Panc1 (cell line): Measurements from ENCODE around the gene SV2B. TPM values are rescaled to one million over a fixed set of nuclear protein-coding genes. Genes with fewer than 3 reads are reported as not detected.

Source experiments
- ATAC-seq: fragments of 200-7000 bp; cut with Tn5 transposase; 2 replicates; pipeline ENCODE4 v1.9.1; 2020; ENCODE audit warnings: mild to moderate bottlenecking, moderate library complexity
- BruUV-seq: library from RNA; stranded (reverse); fragments of 400-500 nt; replicated peaks from 2 replicates; lab custom pipeline; 2021; lab: Mats Ljungman, UMichigan
- CTCF ChIA-PET: fragments of 300-600 bp; sonication (Branson Sonifier 250); formaldehyde crosslinking; loops from one replicate; lab custom pipeline; 2022; ENCODE audit warnings: antibody characterized with exemption; lab: Charles Lee
- POLR2A ChIA-PET: fragments of 300-600 bp; sonication (Branson Sonifier 250); formaldehyde crosslinking; loops from one replicate; lab custom pipeline; 2022; ENCODE audit warnings: antibody characterized with exemption; lab: Charles Lee
- DNase-seq: peaks from one replicate; pipeline ENCODE4 v3.0.0-alpha.2; 2010; ENCODE audit warnings: low read depth, low spot score
- H3K27ac ChIP-seq: 2 replicates; pipeline ENCODE4 v1.5.1; 2011; ENCODE audit warnings: mild to moderate bottlenecking, low read length, inconsistent platforms
- H3K27me3 ChIP-seq: fragments of 200-500 bp; sonication (Bioruptor generic); 2 replicates; pipeline ENCODE4 v1.6.0; 2014; ENCODE audit warnings: low read length, inconsistent platforms; ENCODE audit not compliant: control insufficient read depth, insufficient read depth
- H3K36me3 ChIP-seq: fragments of 200-500 bp; sonication (Bioruptor generic); 2 replicates; pipeline ENCODE4 v1.5.1; 2014; ENCODE audit warnings: inconsistent platforms, mild to moderate bottlenecking, low read length, moderate library complexity; ENCODE audit not compliant: control insufficient read depth, insufficient read depth
- H3K4me1 ChIP-seq: 2 replicates; pipeline ENCODE4 v1.5.1; 2011; ENCODE audit warnings: inconsistent platforms, mild to moderate bottlenecking, low read length, moderate library complexity; ENCODE audit not compliant: control insufficient read depth, insufficient read depth
- H3K4me3 ChIP-seq, 2 experiments: 2 replicates each; pipeline ENCODE4 v1.5.1; 2011 to 2012; ENCODE audit warnings: low read depth in 2 of 2, low read length in 2 of 2, mild to moderate bottlenecking in 2 of 2, inconsistent platforms in 1 of 2, moderate library complexity in 1 of 2
- H3K9me3 ChIP-seq: fragments of 200-500 bp; sonication (Bioruptor generic); 2 replicates; pipeline ENCODE4 v1.5.1; 2014; ENCODE audit warnings: low read depth, mild to moderate bottlenecking, inconsistent platforms, low read length, moderate library complexity; ENCODE audit not compliant: control insufficient read depth, insufficient read depth
- POLR2AphosphoS5 ChIP-seq: IDR thresholded peaks from 2 replicates; pipeline ENCODE4 v1.6.1; 2012; ENCODE audit warnings: mild to moderate bottlenecking, low read depth, low read length, moderate library complexity
- SIN3A ChIP-seq: IDR thresholded peaks from 2 replicates; pipeline ENCODE4 v1.6.1; 2012; ENCODE audit warnings: low read depth, mild to moderate bottlenecking, low read length, moderate library complexity, borderline replicate concordance; ENCODE audit not compliant: insufficient read depth
- TCF7L2 ChIP-seq: IDR thresholded peaks from 2 replicates; pipeline ENCODE4 v1.6.1; 2011; ENCODE audit warnings: mild to moderate bottlenecking, low read depth, low read length, inconsistent platforms
- in situ Hi-C: cut with HindIII; loops from 2 replicates; pipeline ENCODE4 v1.10.0; 2016; ENCODE audit warnings: low sequenced_read_pairs, low pct_unique_long_range_greater_than_20kb
- intact Hi-C: fragments of 100-400 bp; cut with micrococcal nuclease; formaldehyde crosslinking; loops from one replicate; pipeline ENCODE4 v1.10.0; 2022; ENCODE audit not compliant: unreplicated experiment
- total RNA-seq: library from RNA; stranded (reverse); gene quantifications from one replicate; pipeline ENCODE4 v1.2.1, GENCODE V29; 2021; ENCODE audit not compliant: unreplicated experiment
- TF ChIP-seq, protein P1 (sequence below): fragments of 450-650 bp; IDR thresholded peaks from 2 replicates; pipeline ENCODE4 v1.5.1; 2017; ENCODE audit warnings: mild to moderate bottlenecking
- TF ChIP-seq, protein P2 (sequence below), 2 experiments: IDR thresholded peaks; 2 replicates each; pipeline ENCODE4 v1.6.1; 2011 to 2012; ENCODE audit warnings: low read depth in 2 of 2, control low read depth in 1 of 2, low read length in 1 of 2, mild to moderate bottlenecking in 1 of 2, moderate library complexity in 1 of 2; ENCODE audit not compliant: insufficient read depth in 1 of 2

The SV2B gene
- total RNA-seq, 1 experiment from 2014 or later = not detected

GRCh38 chr15:91142106-91142744 lies 42.2 kb downstream of the SV2B start:
- H3K27ac ChIP-seq = no peak overlapping the region
- TF ChIP-seq, protein P1, sequence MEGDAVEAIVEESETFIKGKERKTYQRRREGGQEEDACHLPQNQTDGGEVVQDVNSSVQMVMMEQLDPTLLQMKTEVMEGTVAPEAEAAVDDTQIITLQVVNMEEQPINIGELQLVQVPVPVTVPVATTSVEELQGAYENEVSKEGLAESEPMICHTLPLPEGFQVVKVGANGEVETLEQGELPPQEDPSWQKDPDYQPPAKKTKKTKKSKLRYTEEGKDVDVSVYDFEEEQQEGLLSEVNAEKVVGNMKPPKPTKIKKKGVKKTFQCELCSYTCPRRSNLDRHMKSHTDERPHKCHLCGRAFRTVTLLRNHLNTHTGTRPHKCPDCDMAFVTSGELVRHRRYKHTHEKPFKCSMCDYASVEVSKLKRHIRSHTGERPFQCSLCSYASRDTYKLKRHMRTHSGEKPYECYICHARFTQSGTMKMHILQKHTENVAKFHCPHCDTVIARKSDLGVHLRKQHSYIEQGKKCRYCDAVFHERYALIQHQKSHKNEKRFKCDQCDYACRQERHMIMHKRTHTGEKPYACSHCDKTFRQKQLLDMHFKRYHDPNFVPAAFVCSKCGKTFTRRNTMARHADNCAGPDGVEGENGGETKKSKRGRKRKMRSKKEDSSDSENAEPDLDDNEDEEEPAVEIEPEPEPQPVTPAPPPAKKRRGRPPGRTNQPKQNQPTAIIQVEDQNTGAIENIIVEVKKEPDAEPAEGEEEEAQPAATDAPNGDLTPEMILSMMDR = peak; percentile 59
- no peak for TF ChIP-seq TCF7L2
- CTCF ChIA-PET = no interaction called here
- no TSS peak for BruUV-seq
- POLR2A ChIA-PET = no interaction called here
- in situ Hi-C loops = no loop called here
- peaks cover 3% of the 10 kb centered on the region; the same call in 1 of the 2 replicates for H3K27me3 ChIP-seq
- intact Hi-C loops = no loop called here
- ATAC-seq (no peak), DNase-seq (no peak)
- H3K4me1 ChIP-seq = no peaks in the 10 kb centered on the region
- no peaks in the 10 kb centered on the region for H3K9me3 ChIP-seq
- H3K4me3 ChIP-seq = no peak overlapping the region
- no peaks in the 10 kb centered on the region for H3K36me3 ChIP-seq

GRCh38 chr15:91142946-91143345 lies 42.9 kb downstream of the SV2B start:
- Histone ChIP-seq H3K4me1 (no peaks in the 10 kb centered on the region), H3K9me3 (no peaks in the 10 kb centered on the region), H3K27ac (no peak overlapping the region), H3K36me3 (no peaks in the 10 kb centered on the region), H3K4me3 (no peak overlapping the region), H3K27me3 (peaks cover 3% of the 10 kb centered on the region; the same call in 1 of the 2 replicates)
- BruUV-seq = no TSS peak
- DNase-seq (no peak), ATAC-seq (no peak)
- intact Hi-C loops (no loop called here), in situ Hi-C loops (no loop called here)
- TF ChIP-seq, protein P2, sequence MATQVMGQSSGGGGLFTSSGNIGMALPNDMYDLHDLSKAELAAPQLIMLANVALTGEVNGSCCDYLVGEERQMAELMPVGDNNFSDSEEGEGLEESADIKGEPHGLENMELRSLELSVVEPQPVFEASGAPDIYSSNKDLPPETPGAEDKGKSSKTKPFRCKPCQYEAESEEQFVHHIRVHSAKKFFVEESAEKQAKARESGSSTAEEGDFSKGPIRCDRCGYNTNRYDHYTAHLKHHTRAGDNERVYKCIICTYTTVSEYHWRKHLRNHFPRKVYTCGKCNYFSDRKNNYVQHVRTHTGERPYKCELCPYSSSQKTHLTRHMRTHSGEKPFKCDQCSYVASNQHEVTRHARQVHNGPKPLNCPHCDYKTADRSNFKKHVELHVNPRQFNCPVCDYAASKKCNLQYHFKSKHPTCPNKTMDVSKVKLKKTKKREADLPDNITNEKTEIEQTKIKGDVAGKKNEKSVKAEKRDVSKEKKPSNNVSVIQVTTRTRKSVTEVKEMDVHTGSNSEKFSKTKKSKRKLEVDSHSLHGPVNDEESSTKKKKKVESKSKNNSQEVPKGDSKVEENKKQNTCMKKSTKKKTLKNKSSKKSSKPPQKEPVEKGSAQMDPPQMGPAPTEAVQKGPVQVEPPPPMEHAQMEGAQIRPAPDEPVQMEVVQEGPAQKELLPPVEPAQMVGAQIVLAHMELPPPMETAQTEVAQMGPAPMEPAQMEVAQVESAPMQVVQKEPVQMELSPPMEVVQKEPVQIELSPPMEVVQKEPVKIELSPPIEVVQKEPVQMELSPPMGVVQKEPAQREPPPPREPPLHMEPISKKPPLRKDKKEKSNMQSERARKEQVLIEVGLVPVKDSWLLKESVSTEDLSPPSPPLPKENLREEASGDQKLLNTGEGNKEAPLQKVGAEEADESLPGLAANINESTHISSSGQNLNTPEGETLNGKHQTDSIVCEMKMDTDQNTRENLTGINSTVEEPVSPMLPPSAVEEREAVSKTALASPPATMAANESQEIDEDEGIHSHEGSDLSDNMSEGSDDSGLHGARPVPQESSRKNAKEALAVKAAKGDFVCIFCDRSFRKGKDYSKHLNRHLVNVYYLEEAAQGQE (IDR thresholded peaks at IDR 0.05; ENCODE audit: insufficient read depth in 1 of 2, low read depth in 2 of 2, low read length in 1 of 2) = no peak
- TF ChIP-seq SIN3A (no peak), POLR2AphosphoS5 (no peak), TCF7L2 (no peak)
- TF ChIP-seq, protein P1 = no peak
- ChIA-PET POLR2A (no interaction called here), CTCF (no interaction called here)
